ENCODE data around the gene TAT. TPM values are rescaled to one million over a fixed set of nuclear protein-coding genes. Genes with fewer than 3 reads are reported as not detected.

Gene TAT
- total and polyA plus RNA-seq, 4 donors, result 10.6 to 540 (median 433) TPM

DNA sequence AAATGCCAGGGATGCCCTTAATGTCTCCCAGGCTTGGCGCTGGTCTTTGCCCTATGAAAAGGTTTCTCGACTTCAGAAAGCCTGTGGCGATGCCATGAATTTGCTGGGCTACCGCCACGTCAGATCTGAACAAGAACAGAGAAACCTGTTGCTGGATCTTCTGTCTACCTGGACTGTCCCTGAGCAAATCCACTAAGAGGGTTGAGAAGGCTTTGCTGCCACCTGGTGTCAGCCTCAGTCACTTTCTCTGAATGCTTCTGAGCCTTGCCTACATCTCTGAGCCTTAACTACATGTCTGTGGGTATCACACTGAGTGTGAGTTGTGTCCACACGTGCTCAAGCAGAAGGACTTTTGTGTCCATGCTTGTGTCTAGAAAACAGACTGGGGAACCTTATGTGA lies 39.2 kb downstream of the TAT start:
- TF ChIP-seq GABPA (IDR thresholded peaks at IDR 0.05 in 1 of 2, conservative IDR thresholded peaks at IDR 0.05 in 1 of 2) (no peak), RAD21 (IDR thresholded peaks at IDR 0.05) (peak; percentile 90 to 95), FOXA1 (IDR thresholded peaks at IDR 0.05) (no peak)
- TF ChIP-seq, protein P1, sequence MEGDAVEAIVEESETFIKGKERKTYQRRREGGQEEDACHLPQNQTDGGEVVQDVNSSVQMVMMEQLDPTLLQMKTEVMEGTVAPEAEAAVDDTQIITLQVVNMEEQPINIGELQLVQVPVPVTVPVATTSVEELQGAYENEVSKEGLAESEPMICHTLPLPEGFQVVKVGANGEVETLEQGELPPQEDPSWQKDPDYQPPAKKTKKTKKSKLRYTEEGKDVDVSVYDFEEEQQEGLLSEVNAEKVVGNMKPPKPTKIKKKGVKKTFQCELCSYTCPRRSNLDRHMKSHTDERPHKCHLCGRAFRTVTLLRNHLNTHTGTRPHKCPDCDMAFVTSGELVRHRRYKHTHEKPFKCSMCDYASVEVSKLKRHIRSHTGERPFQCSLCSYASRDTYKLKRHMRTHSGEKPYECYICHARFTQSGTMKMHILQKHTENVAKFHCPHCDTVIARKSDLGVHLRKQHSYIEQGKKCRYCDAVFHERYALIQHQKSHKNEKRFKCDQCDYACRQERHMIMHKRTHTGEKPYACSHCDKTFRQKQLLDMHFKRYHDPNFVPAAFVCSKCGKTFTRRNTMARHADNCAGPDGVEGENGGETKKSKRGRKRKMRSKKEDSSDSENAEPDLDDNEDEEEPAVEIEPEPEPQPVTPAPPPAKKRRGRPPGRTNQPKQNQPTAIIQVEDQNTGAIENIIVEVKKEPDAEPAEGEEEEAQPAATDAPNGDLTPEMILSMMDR (IDR thresholded peaks at IDR 0.05; ENCODE audit: low read depth, low read length, missing input control), result peak; percentile 74
- TF ChIP-seq, protein P2, sequence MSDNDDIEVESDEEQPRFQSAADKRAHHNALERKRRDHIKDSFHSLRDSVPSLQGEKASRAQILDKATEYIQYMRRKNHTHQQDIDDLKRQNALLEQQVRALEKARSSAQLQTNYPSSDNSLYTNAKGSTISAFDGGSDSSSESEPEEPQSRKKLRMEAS (IDR thresholded peaks at IDR 0.05), result no peak
- H3K9ac ChIP-seq (ENCODE audit: low read depth in 1 of 2, low read length in 2 of 2), result no peak overlapping the region
- no peaks in the 10 kb centered on the region for H3K36me3 ChIP-seq (ENCODE audit: control insufficient read depth in 4 of 4, insufficient read depth in 3 of 4, low read depth in 1 of 4, low read length in 3 of 4)
- H3K4me3 ChIP-seq (ENCODE audit: low read depth in 1 of 3, low read length in 3 of 3), result no peak overlapping the region
- no peak overlapping the region for H3K27ac ChIP-seq (ENCODE audit: low read depth in 1 of 2, low read length in 2 of 2)
- DNase-seq (ENCODE audit: low spot score), result peak; percentile 51
- H3K27me3 ChIP-seq (ENCODE audit: control insufficient read depth in 4 of 4, insufficient read depth in 4 of 4, low read length in 3 of 4), result no peaks in the 10 kb centered on the region
- WGBS, result 43% methylated on average over 6 of the region's 6 CpGs
- peaks cover 0 to 3% (median 0%) of the 10 kb centered on the region in 4 donors for H3K4me1 ChIP-seq (ENCODE audit: control insufficient read depth in 4 of 4, insufficient read depth in 4 of 4, low read length in 3 of 4)
- H3K9me3 ChIP-seq (ENCODE audit: control insufficient read depth in 4 of 4, low read length in 3 of 4), result no peaks in the 10 kb centered on the region

DNA sequence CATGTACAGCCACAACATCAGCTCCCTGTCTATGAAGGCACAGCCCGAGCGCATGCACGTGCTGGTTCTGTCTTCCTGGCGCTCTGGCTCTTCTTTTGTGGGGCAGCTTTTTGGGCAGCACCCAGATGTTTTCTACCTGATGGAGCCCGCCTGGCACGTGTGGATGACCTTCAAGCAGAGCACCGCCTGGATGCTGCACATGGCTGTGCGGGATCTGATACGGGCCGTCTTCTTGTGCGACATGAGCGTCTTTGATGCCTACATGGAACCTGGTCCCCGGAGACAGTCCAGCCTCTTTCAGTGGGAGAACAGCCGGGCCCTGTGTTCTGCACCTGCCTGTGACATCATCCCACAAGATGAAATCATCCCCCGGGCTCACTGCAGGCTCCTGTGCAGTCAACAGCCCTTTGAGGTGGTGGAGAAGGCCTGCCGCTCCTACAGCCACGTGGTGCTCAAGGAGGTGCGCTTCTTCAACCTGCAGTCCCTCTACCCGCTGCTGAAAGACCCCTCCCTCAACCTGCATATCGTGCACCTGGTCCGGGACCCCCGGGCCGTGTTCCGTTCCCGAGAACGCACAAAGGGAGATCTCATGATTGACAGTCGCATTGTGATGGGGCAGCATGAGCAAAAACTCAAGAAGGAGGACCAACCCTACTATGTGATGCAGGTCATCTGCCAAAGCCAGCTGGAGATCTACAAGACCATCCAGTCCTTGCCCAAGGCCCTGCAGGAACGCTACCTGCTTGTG lies 40.0 kb downstream of the TAT start:
- Histone ChIP-seq H3K36me3 (ENCODE audit: control insufficient read depth in 4 of 4, insufficient read depth in 3 of 4, low read depth in 1 of 4, low read length in 3 of 4) (no peaks in the 10 kb centered on the region), H3K9ac (ENCODE audit: low read depth in 1 of 2, low read length in 2 of 2) (no peak overlapping the region), H3K27me3 (ENCODE audit: control insufficient read depth in 4 of 4, insufficient read depth in 4 of 4, low read length in 3 of 4) (no peaks in the 10 kb centered on the region), H3K9me3 (ENCODE audit: control insufficient read depth in 4 of 4, low read length in 3 of 4) (no peaks in the 10 kb centered on the region), H3K4me1 (ENCODE audit: control insufficient read depth in 4 of 4, insufficient read depth in 4 of 4, low read length in 3 of 4) (no peaks in the 10 kb centered on the region), H3K27ac (ENCODE audit: low read depth in 1 of 2, low read length in 2 of 2) (no peak overlapping the region), H3K4me3 (ENCODE audit: low read depth in 1 of 3, low read length in 3 of 3) (no peak overlapping the region)
- WGBS, result 90% methylated on average over 28 of the region's 28 CpGs
- no peak for DNase-seq (ENCODE audit: low spot score)
- TF ChIP-seq EGR1 (IDR thresholded peaks at IDR 0.05; ENCODE audit: low read depth in 2 of 2) (no peak), TAF1 (conservative IDR thresholded peaks at IDR 0.05) (no peak), JUND (IDR thresholded peaks at IDR 0.05) (no peak)
- TF ChIP-seq, protein P3, sequence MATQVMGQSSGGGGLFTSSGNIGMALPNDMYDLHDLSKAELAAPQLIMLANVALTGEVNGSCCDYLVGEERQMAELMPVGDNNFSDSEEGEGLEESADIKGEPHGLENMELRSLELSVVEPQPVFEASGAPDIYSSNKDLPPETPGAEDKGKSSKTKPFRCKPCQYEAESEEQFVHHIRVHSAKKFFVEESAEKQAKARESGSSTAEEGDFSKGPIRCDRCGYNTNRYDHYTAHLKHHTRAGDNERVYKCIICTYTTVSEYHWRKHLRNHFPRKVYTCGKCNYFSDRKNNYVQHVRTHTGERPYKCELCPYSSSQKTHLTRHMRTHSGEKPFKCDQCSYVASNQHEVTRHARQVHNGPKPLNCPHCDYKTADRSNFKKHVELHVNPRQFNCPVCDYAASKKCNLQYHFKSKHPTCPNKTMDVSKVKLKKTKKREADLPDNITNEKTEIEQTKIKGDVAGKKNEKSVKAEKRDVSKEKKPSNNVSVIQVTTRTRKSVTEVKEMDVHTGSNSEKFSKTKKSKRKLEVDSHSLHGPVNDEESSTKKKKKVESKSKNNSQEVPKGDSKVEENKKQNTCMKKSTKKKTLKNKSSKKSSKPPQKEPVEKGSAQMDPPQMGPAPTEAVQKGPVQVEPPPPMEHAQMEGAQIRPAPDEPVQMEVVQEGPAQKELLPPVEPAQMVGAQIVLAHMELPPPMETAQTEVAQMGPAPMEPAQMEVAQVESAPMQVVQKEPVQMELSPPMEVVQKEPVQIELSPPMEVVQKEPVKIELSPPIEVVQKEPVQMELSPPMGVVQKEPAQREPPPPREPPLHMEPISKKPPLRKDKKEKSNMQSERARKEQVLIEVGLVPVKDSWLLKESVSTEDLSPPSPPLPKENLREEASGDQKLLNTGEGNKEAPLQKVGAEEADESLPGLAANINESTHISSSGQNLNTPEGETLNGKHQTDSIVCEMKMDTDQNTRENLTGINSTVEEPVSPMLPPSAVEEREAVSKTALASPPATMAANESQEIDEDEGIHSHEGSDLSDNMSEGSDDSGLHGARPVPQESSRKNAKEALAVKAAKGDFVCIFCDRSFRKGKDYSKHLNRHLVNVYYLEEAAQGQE (IDR thresholded peaks at IDR 0.05), result no peak
- TF ChIP-seq, protein P4, sequence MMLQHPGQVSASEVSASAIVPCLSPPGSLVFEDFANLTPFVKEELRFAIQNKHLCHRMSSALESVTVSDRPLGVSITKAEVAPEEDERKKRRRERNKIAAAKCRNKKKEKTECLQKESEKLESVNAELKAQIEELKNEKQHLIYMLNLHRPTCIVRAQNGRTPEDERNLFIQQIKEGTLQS (IDR thresholded peaks at IDR 0.05), result no peak

DNA sequence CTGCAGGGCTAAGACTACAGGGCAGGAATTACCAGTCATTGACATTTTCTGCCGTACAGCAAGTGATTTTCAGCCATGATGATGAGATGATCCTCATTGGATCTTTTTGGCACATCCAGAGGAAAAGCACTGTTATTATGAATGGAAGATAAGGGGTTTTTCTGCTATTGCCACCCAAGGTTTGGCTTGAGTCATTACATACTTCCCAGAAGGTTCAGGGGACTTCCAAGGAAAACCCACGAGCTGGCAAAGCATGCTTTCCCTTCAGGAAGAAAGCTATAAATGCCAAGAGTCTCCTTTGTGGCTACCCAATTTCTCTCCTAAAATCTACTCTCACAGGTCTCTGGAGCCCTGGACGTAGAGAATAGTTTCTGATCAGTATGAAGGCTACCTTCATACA lies 44.5 kb downstream of the TAT start:
- 77% methylated on average over 3 of the region's 3 CpGs for WGBS
- no peak for DNase-seq (ENCODE audit: low spot score)
- no peak overlapping the region for H3K4me3 ChIP-seq (ENCODE audit: low read depth in 1 of 3, low read length in 3 of 3)
- TF ChIP-seq, protein P3 (IDR thresholded peaks at IDR 0.05), result no peak
- TF ChIP-seq EGR1 (IDR thresholded peaks at IDR 0.05; ENCODE audit: low read depth in 2 of 2) (no peak), HNF4A (conservative IDR thresholded peaks at IDR 0.05) (no peak), RAD21 (IDR thresholded peaks at IDR 0.05) (no peak), SP1 (IDR thresholded peaks at IDR 0.05) (no peak), YY1 (IDR thresholded peaks at IDR 0.05) (no peak), NR2F2 (IDR thresholded peaks at IDR 0.05) (no peak), GABPA (IDR thresholded peaks at IDR 0.05 in 1 of 2, conservative IDR thresholded peaks at IDR 0.05 in 1 of 2) (no peak), FOXA2 (IDR thresholded peaks at IDR 0.05) (no peak), FOXA1 (IDR thresholded peaks at IDR 0.05) (no peak), TAF1 (conservative IDR thresholded peaks at IDR 0.05) (no peak), RXRA (IDR thresholded peaks at IDR 0.05) (no peak)
- TF ChIP-seq, protein P2 (IDR thresholded peaks at IDR 0.05), result no peak
- TF ChIP-seq, protein P4 (IDR thresholded peaks at IDR 0.05), result no peak

More for the DNA sequence above, 44.5 kb downstream of the TAT start:
- Histone ChIP-seq H3K27me3 (ENCODE audit: control insufficient read depth in 4 of 4, insufficient read depth in 4 of 4, low read length in 3 of 4) (no peaks in the 10 kb centered on the region), H3K27ac (ENCODE audit: low read depth in 1 of 2, low read length in 2 of 2) (no peak overlapping the region), H3K36me3 (ENCODE audit: control insufficient read depth in 4 of 4, insufficient read depth in 3 of 4, low read depth in 1 of 4, low read length in 3 of 4) (no peaks in the 10 kb centered on the region), H3K9me3 (ENCODE audit: control insufficient read depth in 4 of 4, low read length in 3 of 4) (no peaks in the 10 kb centered on the region), H3K9ac (ENCODE audit: low read depth in 1 of 2, low read length in 2 of 2) (no peak overlapping the region), H3K4me1 (ENCODE audit: control insufficient read depth in 4 of 4, insufficient read depth in 4 of 4, low read length in 3 of 4) (no peaks in the 10 kb centered on the region)

All from liver (tissue), 9 donors.